ENCODE measurements around the gene CPNE5.

DNA sequence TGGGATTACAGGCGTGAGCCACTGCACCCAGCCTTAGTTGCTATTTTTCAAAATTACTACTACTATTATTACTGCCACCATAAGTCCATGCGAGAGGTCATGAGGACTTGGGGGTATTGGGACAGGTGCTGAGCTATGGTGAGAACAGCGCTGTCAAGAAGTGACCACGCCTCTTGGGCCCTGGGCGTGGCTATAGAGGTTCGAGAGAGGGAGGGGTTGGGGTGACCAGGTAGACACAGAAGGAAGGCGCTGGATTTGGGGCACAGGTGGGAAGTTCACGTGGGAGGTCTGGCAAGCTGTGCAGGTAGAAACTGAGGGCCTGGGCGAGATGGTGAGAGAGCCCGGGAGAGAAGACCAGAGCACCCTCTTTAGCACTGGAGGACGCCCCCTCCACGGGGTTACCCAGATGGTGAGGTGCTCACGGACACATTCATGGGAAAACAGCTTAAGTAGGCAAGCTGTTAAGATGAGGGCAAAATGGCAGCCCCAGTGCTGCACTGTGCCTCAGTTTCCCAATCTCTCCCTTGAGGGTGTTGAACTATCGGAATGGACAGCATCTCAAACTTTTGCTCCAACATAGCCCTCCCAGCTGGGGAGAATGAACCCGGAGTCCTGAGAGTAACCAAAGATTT lies 80.6 kb downstream of the CPNE5 start:
- TF ChIP-seq CTCF (IDR thresholded peaks at IDR 0.05) = no peak
- TF ChIP-seq POLR2A (IDR thresholded peaks at IDR 0.05) = no peak

All from uterus (tissue), 2 donors.